ENCODE measurements around the gene NOTCH4.

Gene NOTCH4

GRCh38 chr6:32213649-32214048 is 10.2 kb downstream of the NOTCH4 start:
- TF ChIP-seq CTCF (IDR thresholded peaks at IDR 0.05) = no peak

DNA sequence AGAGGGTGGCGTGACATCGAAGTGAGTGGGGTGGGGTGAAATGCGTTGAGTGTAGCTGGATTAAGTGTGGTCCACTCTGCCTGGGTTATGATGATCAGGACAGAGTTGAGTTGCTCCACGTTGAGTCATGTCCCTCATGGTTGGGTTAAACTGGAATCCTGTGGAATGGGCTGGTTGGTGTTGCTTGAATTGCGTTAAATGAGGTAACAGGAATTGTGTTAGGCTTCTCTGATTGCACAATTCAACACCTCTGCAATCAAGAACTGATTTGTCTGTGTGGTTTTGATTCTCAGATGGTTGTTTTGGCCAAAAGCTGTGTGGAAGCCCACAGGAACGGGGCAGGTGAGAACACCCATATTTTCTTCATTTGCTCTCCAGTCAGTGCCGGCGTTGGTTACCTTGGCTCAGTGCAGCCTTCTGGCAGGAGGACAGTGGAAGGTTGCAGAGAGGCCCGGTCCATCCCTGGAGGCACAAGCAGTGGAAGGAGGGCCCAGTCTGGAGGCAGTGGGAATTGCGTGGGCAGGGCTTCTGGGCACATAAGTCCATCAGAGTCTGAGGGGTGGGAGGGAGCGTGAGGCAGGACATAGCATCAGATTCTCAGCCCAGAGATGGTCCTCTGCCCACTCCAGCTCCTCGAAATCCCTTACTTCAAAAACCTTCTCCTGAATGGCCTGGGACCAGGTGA is 11.6 kb downstream of the NOTCH4 start:
- TF ChIP-seq CTCF (IDR thresholded peaks at IDR 0.05) = no peak

- no peak for TF ChIP-seq CTCF (IDR thresholded peaks at IDR 0.05)
These were observed 13.7 kb downstream of the NOTCH4 start for GRCh38 chr6:32210191-32210601.

- TF ChIP-seq CTCF (IDR thresholded peaks at IDR 0.05) = no peak
These were observed 14.9 kb downstream of the NOTCH4 start for GRCh38 chr6:32208996-32209395.

DNA sequence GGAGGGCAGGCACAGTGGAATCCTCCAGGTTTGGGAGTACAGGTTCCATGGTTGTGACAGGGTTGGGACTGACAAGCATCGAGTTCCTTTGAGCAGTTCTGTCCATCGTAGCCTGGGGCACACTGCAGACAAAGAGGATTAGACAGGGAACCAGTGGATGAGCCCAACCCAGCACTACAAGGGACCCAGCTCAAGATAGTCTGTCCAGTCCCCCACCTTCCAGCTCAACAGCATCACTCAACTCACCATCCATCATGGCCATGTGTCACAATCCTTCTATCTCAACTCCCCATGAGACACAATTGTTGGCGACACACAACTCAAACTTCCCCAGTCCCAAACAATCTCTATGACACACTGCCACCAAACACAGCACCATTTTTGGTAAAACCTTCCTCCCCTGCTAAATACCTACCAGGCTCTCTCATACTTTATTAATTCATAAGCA is 19.6 kb downstream of the NOTCH4 start:
- no peak for TF ChIP-seq CTCF (IDR thresholded peaks at IDR 0.05)

DNA sequence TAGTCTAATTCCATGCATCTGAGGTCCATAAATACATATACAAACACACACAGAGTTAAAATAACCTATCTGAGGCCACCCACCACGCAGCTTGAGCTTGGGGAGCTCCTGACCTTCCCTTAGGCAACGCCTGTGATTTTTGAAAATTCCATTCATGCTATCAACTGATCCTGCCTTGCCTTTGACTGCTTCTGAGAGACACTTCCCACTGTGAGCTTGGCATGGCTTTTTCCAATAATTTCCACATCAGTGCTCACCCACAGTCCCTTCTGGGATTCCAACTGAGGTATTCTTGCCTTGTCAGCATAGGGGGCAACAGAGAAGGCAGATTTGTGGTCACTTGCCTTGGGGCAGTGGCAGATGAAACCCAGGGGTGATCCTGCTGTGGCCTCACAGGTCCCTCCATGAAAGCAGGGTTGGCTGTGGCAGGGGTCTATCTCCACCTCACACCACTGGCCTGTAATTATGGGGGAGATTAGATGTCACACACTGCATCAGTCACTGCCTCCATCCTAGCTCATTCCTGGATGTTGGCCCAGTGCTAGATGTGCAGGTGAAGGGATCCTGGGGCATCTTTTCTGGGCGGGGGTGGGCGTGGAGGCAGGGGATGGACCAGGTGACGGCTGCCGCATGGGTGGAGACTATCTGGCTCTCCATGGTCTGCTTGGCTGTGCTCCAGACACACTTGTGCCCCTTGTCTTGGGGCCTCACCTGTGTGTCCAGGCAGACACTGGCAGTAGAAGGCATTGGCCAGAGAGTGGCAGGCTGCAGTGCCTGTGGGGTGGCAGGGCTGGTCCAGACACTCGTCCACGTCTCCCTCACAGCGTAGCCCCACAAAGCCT is 20.2 kb downstream of the NOTCH4 start:
- no peak for TF ChIP-seq CTCF (IDR thresholded peaks at IDR 0.05)

GRCh38 chr6:32202186-32202585 is 21.7 kb downstream of the NOTCH4 start:
- no peak for TF ChIP-seq CTCF (IDR thresholded peaks at IDR 0.05)

Data from LNCAP (cell line).